BLaER1 treated with 17β-estradiol and CSF1 and Interleukin-3, amounts not matched to agents 10 nM and 100 nM (cell line): Measurements from ENCODE around the gene LIMS1.
"Not testable (repeated sequence)": the region's sequence is repeated elsewhere in the genome, so short reads cannot be mapped to it uniquely, and the experiment has no call there.

Source experiments
- H3K27ac ChIP-seq, 11 experiments: shearing (Covaris generic); formaldehyde crosslinking; 2 replicates each; pipeline ENCODE4 v1.8.1; 2022
- H3K27me3 ChIP-seq, 11 experiments: shearing (Covaris generic); formaldehyde crosslinking; 2 replicates each; pipeline ENCODE4 v1.8.1; 2022
- H3K36me3 ChIP-seq, 11 experiments: shearing (Covaris generic); formaldehyde crosslinking; 2 replicates each; pipeline ENCODE4 v1.8.1; 2022
- H3K4me1 ChIP-seq, 10 experiments: shearing (Covaris generic); formaldehyde crosslinking; 2 replicates each; pipeline ENCODE4 v1.8.1; 2022
- H3K4me2 ChIP-seq, 11 experiments: shearing (Covaris generic); formaldehyde crosslinking; 2 replicates each; pipeline ENCODE4 v1.8.1; 2022
- H3K4me3 ChIP-seq, 10 experiments: shearing (Covaris generic); formaldehyde crosslinking; 2 replicates each; pipeline ENCODE4 v1.8.1; 2022
- H3K9ac ChIP-seq, 11 experiments: shearing (Covaris generic); formaldehyde crosslinking; 2 replicates each; pipeline ENCODE4 v1.8.1; 2022
- H3K9me3 ChIP-seq, 11 experiments: shearing (Covaris generic); formaldehyde crosslinking; replicated peaks in 1 of 11; 2 replicates each; pipeline ENCODE4 v1.8.1; 2022
- H4K20me1 ChIP-seq, 11 experiments: shearing (Covaris generic); formaldehyde crosslinking; 2 replicates each; pipeline ENCODE4 v1.8.1; 2022
- Cebpa-rat ChIP-seq, 11 experiments: shearing (Covaris generic); IDR thresholded peaks; 2 replicates each; pipeline ENCODE4 v1.8.1; 2022

The LIMS1 gene

DNA sequence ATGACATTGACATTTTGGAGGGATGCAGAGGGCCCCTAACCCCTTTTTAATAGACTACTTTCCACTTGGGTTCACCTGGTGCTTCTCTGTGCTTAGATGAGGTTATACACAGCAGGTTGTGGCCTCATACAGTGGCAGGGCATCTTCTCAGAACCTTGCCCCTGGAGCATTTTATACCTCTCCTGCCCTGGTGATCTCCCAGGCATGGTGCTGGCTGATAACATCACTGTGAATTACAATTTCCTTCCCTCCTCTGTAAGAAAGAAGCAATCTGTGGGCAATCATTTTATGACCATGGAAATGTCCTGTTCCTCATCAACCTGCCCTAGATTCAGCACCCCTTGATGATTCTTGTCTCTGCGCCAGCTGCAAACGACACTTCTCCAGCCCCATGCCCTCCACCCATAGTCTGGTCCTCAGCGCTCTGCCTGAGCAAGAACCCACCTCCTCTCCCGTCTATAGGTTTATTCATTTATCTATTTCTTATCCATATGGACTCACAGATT lies 143.0 kb downstream of the LIMS1 start:
- peaks cover 13 to 40% (median 19%) of the 10 kb centered on the region in 10 experiments; a peak in 18 of 20 replicates for H3K4me1 ChIP-seq
- H3K9me3 ChIP-seq, H3K4me3 ChIP-seq, H3K9ac ChIP-seq, H3K27me3 ChIP-seq, H4K20me1 ChIP-seq: not testable (repeated sequence)
- H3K36me3 ChIP-seq = peaks cover 26 to 58% (median 35%) of the 10 kb centered on the region in 11 experiments
- H3K27ac ChIP-seq = peak overlapping the region in 2 of 11 experiments; percentile 31 to 62; a peak in 2 of 22 replicates
- H3K4me2 ChIP-seq = peak overlapping the region in 2 of 11 experiments; percentile 6 to 23; a peak in 2 of 22 replicates

DNA sequence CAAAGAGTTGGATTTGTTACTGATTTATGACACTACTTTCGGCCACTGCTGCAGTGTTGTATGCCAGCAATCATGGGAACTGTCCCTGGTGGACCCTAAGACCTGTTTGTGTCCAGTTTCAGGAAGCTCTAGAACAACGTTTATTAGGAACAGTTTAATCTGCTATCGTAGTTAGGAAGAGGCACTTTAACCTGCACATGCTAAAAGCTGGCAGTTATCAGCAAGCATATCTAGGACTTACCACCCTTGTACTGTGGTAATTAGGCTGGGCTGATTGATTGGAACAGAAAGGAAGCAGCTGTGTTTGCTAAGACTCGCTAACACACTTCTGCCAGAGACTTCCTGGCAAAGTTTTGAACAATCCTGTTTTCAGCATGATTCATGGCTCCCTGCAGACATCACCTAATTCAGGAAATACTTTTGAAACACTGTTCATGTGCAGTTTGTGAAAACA lies 144.0 kb downstream of the LIMS1 start:
- H3K36me3 ChIP-seq = peaks cover 23 to 63% (median 34%) of the 10 kb centered on the region in 11 experiments
- not testable (repeated sequence) for H3K27me3 ChIP-seq, H3K9me3 ChIP-seq, H4K20me1 ChIP-seq, H3K4me3 ChIP-seq
- H3K27ac ChIP-seq = peak overlapping the region in 10 of 11 experiments; percentile 17 to 67 (median 54); a peak in 16 of 22 replicates
- peak overlapping the region in 2 of 11 experiments; percentile 3 to 59; a peak in 3 of 22 replicates for H3K9ac ChIP-seq
- peaks cover 13 to 40% (median 19%) of the 10 kb centered on the region in 10 experiments; a peak in 18 of 20 replicates for H3K4me1 ChIP-seq
- peak overlapping the region; percentile 24 to 63 (median 48); a peak in 20 of 22 replicates for H3K4me2 ChIP-seq

DNA sequence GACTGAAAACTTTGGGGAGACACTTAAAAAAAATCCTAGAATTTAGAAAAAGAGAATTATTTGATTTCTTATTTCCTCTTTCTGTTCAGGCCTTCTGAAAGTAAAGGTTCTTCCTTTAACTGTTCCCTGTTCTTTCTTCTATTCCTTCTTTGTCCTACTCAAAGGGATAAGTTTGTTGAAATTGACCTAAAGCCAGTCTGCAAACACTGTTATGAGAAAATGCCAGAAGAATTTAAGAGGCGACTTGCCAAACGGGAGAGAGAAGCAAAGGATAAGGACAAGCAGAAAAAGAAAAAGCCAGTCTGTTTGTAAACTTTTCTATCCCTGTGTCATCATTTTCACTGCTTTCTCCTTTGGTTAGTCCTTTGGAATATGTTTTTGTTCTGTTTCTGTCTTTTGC lies 146.5 kb downstream of the LIMS1 start:
- not testable (repeated sequence) for H3K27me3 ChIP-seq, H3K9me3 ChIP-seq, H3K4me2 ChIP-seq, H3K27ac ChIP-seq, H3K4me3 ChIP-seq, H4K20me1 ChIP-seq, H3K9ac ChIP-seq
- Histone ChIP-seq H3K4me1 (peaks cover 13 to 40% (median 19%) of the 10 kb centered on the region in 10 experiments; a peak in 18 of 20 replicates), H3K36me3 (peaks cover 12 to 70% (median 36%) of the 10 kb centered on the region in 11 experiments; a peak in 20 of 22 replicates)

DNA sequence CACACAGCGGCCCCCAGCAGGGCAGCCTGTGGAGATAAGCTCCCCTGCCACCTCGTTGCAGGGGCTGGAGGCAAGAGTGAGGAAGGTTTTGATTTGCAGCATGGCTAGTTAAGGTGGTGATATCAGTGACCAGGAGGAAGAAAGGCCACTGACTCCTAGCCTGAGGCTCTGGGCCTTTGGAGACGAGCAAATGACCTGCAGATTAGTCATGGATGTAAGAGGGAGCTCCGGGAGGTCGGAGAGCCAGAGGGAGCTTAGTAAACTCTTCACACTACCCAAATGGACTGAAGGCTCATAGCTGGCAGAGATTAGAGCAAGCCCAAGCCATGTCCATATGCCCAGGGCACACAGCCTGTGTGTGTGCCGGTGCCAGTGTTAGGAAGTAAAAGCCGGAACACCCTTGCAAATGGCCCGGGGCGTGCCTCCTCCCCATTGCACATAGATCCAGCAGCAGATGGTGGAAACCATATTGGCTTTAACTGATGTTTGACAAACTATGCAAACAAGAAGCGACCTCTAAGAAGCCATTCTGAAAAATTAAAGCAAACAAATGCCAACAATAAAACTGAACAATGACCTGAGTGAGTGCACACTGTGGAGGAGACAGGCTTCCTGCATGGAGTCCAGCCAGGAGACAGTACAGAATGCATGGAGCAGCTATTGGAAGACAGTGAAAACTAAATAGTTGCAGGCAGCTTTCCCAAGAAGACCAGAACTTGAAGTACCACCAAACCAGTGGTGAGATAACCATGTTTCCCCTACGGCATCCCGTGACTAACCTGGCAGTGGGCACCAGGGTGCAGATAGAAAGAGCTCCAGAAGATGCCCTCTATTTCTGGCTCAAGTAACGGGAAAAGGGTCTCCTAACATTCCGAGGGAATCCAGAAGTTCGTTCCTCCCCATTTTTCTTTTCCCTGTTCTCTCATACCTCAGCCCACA lies 154.8 kb downstream of the LIMS1 start:
- not testable (repeated sequence) for H3K9ac ChIP-seq, H3K4me3 ChIP-seq, H3K4me2 ChIP-seq, H3K27me3 ChIP-seq, H4K20me1 ChIP-seq, H3K27ac ChIP-seq, H3K9me3 ChIP-seq, H3K4me1 ChIP-seq
- H3K36me3 ChIP-seq = peaks cover 0 to 24% (median 7%) of the 10 kb centered on the region in 11 experiments; a peak in 10 of 22 replicates

DNA sequence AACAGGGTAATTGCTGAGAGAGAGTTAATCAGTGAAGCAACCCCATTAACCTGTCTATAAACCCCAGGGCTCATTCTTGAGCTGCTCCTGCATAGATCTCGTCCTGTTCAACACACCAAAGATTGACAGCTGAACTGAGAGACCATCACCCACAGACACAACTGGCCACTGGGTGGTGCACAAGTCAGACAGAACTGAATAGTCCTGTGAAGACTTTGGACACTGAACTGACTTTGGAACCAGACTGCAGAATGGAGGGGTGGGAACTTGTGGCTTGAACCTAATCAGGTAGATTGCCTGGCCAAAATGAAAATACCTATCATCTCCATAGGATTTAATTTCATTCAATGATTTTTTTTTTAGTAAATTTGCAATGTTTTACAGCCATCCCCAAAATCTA lies 155.7 kb downstream of the LIMS1 start:
- not testable (repeated sequence) for H3K27ac ChIP-seq, H3K9me3 ChIP-seq, H3K4me1 ChIP-seq, H3K27me3 ChIP-seq, H3K9ac ChIP-seq, H3K4me2 ChIP-seq, H3K4me3 ChIP-seq, H4K20me1 ChIP-seq
- H3K36me3 ChIP-seq = peaks cover 0 to 15% (median 4%) of the 10 kb centered on the region in 11 experiments; a peak in 10 of 22 replicates

DNA sequence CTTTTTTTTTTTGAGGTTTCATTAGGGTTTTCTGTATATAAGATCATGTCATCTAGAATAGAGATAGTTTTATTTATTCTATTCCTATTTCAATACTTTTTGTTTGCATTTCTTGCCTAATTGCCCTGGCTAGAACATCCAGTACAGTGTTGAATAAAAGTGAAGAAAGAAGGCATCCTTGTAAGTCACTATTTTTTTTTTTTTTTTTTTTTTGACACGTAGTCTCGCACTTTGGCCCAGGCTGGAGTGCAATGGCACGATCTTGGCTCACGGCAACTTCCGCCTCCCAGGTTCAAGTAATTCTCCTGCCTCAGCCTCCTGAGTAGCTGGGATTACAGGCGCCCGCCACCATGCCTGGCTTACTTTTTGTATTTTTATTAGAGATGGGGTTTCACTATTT lies 157.2 kb downstream of the LIMS1 start:
- Histone ChIP-seq H4K20me1 (no peaks in the 10 kb centered on the region), H3K36me3 (peaks cover 0 to under 1% (median 0%) of the 10 kb centered on the region in 11 experiments; a peak in 1 of 22 replicates), H3K4me1 (no peaks in the 10 kb centered on the region), H3K9me3 (no peaks in the 10 kb centered on the region), H3K4me3 (no peak overlapping the region), H3K27me3 (no peaks in the 10 kb centered on the region), H3K4me2 (no peak overlapping the region), H3K9ac (no peak overlapping the region), H3K27ac (no peak overlapping the region)
- TF ChIP-seq Cebpa-rat (IDR thresholded peaks at IDR 0.05) = no peak

DNA sequence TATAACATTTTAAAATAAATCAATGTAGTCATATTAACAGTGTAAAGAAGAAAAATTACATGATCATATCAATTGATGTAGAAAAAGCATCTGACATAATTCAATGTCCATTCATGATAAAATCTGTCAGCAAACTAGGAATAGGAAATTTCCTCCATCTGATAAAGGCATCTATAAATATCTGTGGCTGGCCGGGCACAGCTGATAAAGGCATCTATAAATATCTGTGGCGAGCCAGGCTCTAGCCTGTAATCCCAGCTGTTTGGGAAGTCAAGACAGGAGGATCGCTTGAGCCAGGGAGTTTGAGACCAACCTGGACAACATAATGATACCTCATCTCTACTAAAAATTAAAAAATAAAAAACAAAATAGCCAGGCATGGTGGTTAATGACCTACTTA lies 166.9 kb downstream of the LIMS1 start:
- H3K9ac ChIP-seq = peak overlapping the region in 3 of 11 experiments; percentile 23 to 50 (median 46); a peak in 5 of 22 replicates
- H3K4me1 ChIP-seq = peaks cover 16 to 25% (median 18%) of the 10 kb centered on the region in 10 experiments
- TF ChIP-seq Cebpa-rat (IDR thresholded peaks at IDR 0.05) = no peak
- H3K4me2 ChIP-seq = peak overlapping the region; percentile 41 to 79 (median 76); a peak in 21 of 22 replicates
- peak overlapping the region in 9 of 11 experiments; percentile 4 to 58 (median 31); a peak in 12 of 22 replicates for H3K27ac ChIP-seq
- H4K20me1 ChIP-seq = no peaks in the 10 kb centered on the region
- H3K4me3 ChIP-seq = no peak overlapping the region
- no peaks in the 10 kb centered on the region for H3K27me3 ChIP-seq
- peaks cover 0 to 13% (median 5%) of the 10 kb centered on the region in 11 experiments; a peak in 15 of 22 replicates for H3K9me3 ChIP-seq
- no peaks in the 10 kb centered on the region for H3K36me3 ChIP-seq

DNA sequence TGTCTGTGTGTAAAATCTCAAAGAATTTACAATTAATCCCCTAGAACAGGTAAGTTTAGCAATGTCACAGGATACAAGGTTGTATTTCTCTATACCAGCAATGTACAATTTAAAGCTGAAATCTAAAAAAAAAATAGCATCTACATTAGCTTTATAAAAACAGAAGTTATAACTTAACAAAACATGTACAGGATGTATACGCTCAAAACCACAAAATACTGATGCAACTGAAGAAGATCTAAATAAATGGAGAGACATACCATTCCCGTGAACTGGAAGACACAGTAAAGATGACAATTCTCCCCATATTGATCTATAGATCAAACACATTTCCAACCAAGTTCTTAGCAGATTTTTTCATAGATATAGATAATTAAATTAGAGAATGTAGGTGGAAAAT lies 167.5 kb downstream of the LIMS1 start:
- no peak for TF ChIP-seq Cebpa-rat (IDR thresholded peaks at IDR 0.05)
- peak overlapping the region in 8 of 11 experiments; percentile 15 to 58 (median 38); a peak in 13 of 22 replicates for H3K27ac ChIP-seq
- peaks cover 16 to 25% (median 18%) of the 10 kb centered on the region in 10 experiments for H3K4me1 ChIP-seq
- H3K4me2 ChIP-seq = peak overlapping the region; percentile 41 to 79 (median 76); a peak in 20 of 22 replicates
- H3K27me3 ChIP-seq = no peaks in the 10 kb centered on the region
- no peaks in the 10 kb centered on the region for H4K20me1 ChIP-seq
- peaks cover 5 to 19% (median 11%) of the 10 kb centered on the region in 11 experiments for H3K9me3 ChIP-seq
- H3K36me3 ChIP-seq = no peaks in the 10 kb centered on the region
- H3K9ac ChIP-seq = no peak overlapping the region; a peak in 2 of 22 replicates
- H3K4me3 ChIP-seq = no peak overlapping the region

DNA sequence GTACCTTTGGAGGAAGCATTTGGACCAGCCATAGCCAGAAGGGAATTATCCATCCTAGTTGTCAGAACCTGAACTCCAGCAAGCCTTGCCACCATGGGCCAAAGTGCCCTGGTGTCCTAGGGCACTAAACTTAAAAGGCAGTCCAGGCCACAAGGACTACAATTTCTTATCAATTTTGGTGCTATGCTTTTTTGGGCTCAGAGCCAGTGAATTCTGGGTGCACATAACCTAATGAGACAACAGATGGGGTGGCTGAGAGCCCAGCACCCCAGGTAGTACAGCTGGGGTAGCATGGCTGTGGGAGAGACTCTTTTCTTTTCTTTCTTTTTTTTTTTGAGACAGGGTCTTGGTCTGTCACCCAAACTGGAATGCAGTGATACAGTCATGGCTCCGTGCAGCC lies 170.6 kb downstream of the LIMS1 start:
- H3K27ac ChIP-seq = no peak overlapping the region
- no peaks in the 10 kb centered on the region for H4K20me1 ChIP-seq
- H3K9ac ChIP-seq = no peak overlapping the region
- no peaks in the 10 kb centered on the region for H3K27me3 ChIP-seq
- H3K9me3 ChIP-seq = peaks cover 20 to 34% (median 30%) of the 10 kb centered on the region in 11 experiments
- no peak overlapping the region for H3K4me3 ChIP-seq
- H3K4me2 ChIP-seq = no peak overlapping the region
- TF ChIP-seq Cebpa-rat (IDR thresholded peaks at IDR 0.05) = no peak
- H3K4me1 ChIP-seq = peaks cover 16 to 25% (median 18%) of the 10 kb centered on the region in 10 experiments
- no peaks in the 10 kb centered on the region for H3K36me3 ChIP-seq
